ENCODE measurements around the gene DHRS3.
"Not testable (repeated sequence)": the region's sequence is repeated elsewhere in the genome, so short reads cannot be mapped to it uniquely, and the experiment has no call there.

Gene DHRS3

DNA sequence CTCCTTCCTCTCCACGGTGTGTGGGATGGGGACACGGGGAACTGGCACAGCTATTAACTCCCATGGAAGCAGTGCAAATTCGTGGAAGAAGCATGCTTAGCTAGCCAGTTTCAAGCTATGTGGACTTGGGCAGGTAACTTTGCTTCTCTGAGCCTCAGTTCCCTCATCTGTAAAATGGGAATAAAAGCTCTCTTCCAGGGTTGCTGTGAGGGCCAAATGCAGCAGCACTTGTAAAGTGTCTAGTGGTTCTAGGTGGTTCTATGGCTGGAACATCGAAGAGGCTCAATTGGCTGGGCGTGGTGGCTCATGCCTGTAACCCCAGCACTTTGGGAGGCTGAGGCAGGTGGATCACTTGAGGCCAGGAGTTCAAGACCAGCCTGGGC, 43.3 kb downstream of the DHRS3 start:
- no peak for DNase-seq (ENCODE audit: low spot score)

- no peak for DNase-seq (ENCODE audit: low spot score)
Measured at GRCh38 chr1:12573015-12573825, 44.8 kb downstream of the DHRS3 start.

DNA sequence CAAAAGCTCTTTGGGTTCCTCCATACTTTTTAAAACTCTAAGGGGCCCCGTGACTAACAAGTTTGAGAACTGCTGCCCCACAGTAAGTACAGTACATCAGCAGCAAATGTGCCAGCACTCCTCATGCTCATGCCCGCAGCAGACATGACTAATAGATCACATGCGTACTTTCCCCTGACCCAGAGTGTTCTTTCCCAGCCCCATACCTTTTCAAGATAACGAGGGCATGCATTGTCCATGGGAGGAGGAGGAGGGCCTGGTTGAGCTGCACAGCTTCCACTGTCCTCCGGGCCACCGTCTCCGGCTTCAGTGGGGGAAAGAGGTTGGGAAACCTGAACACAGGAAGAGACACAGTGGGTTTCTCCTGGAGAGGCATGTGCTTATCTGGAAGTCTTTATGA, 45.5 kb downstream of the DHRS3 start:
- no peak for DNase-seq (ENCODE audit: low spot score)

DNA sequence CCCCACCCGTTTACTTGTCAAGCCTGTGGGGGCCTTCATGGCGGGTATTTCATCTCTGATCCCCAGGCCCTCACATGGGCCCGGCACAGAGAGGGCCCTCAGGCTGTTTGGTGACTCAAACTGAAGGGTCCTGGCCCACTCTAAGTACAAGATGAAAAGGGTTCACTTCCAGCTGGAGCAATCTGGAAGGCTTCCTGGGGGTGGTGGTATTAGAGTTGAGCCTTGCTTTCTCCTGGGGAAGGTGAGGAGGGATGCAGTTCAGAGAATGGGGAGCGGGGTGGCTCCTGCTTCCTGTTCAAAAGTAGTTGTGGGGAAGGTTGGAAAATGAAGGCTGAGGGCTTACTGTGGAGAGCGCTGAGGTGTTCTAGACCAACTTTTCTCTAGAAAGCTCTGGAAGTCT, 47.7 kb downstream of the DHRS3 start:
- no peak for DNase-seq (ENCODE audit: low spot score)

GRCh38 chr1:12568009-12568767, 49.8 kb downstream of the DHRS3 start:
- no peak for DNase-seq (ENCODE audit: low spot score)

DNA sequence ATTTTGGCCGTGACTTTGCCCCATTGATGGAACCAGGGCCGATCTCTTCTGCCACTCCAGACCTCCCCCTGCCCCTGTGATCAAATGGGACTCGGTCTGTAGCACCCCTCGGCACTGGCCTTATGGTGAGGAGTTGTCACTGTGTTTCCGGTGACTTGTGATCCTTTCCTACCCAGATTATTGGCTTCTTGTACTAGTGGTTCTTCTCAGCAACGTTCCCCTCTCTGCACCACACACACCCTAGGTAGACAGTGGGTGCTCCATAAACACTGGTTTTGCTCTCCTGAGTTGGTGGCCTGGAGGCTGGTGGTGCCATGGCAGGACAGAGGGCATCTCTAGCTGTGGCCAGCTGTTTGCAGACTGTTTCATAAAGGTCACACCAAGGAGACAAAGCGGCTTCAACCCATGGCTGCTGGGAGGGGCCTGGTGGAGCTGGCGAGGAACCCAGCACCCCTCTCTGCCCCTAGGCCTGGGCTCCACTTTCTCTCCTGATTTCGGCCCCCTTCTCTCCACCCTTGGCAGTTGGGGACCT, 50.7 kb downstream of the DHRS3 start:
- DNase-seq (ENCODE audit: low spot score): no peak

- no peak for DNase-seq (ENCODE audit: low spot score)
Measured at GRCh38 chr1:12566484-12567287, 51.3 kb downstream of the DHRS3 start.

- DNase-seq (ENCODE audit: low spot score): no peak
Measured at GRCh38 chr1:12565966-12566352, 52.1 kb downstream of the DHRS3 start.

GRCh38 chr1:12565094-12565965, 52.7 kb downstream of the DHRS3 start:
- no peak for DNase-seq (ENCODE audit: low spot score)

DNA sequence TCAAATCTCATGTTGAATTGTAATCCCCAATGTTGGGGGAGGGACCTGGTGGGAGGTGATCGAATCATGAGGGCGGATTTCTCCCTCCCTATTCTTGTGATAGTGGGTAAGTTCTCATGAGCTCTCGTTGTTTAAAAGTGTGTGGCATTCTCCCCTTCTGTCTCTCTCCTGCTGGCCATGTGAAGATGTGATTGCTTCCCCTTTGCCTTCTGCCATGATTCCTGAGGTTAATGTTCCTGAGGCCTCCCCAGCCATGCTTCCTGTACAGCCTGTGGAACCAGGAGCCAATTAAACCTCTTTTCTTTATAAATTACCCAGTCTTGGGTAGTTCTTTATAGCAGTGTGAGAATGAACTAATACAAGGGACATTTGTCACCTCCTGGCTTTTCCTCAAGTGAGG, 53.8 kb downstream of the DHRS3 start:
- not testable (repeated sequence) for DNase-seq (ENCODE audit: low spot score)

DNA sequence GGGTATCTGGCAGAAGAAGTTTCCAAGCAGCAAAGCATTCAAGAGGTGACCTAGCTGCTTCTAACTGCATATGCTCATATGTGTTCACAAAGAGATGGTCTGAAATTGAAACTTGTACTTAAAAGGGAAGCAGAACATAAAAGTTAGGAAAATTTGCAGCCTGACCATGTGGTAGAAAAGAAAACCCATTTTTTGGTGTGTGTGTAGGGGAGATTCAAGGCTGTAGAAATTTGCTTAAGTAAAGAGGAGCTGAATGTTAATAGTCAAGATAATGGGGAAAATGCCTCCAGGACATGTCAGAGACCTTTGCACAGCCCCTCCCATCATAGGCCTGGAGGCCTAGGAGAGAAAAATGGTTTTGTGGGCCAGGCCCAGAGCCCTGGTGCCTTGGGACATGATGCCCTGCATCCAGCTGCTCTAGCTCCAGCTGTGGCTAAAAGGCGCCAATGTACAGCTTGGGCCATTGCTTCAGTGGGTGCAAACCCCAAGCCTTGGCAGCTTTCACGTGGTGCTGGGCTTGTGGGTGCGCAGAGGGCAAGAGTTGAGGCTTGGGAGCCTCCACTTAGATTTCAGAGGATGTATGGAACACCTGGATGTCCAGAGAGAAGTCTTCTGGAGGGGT, 54.9 kb downstream of the DHRS3 start:
- no peak for DNase-seq (ENCODE audit: low spot score)

- no peak for DNase-seq (ENCODE audit: low spot score)
Measured at GRCh38 chr1:12561121-12561520, 56.9 kb downstream of the DHRS3 start.

DNA sequence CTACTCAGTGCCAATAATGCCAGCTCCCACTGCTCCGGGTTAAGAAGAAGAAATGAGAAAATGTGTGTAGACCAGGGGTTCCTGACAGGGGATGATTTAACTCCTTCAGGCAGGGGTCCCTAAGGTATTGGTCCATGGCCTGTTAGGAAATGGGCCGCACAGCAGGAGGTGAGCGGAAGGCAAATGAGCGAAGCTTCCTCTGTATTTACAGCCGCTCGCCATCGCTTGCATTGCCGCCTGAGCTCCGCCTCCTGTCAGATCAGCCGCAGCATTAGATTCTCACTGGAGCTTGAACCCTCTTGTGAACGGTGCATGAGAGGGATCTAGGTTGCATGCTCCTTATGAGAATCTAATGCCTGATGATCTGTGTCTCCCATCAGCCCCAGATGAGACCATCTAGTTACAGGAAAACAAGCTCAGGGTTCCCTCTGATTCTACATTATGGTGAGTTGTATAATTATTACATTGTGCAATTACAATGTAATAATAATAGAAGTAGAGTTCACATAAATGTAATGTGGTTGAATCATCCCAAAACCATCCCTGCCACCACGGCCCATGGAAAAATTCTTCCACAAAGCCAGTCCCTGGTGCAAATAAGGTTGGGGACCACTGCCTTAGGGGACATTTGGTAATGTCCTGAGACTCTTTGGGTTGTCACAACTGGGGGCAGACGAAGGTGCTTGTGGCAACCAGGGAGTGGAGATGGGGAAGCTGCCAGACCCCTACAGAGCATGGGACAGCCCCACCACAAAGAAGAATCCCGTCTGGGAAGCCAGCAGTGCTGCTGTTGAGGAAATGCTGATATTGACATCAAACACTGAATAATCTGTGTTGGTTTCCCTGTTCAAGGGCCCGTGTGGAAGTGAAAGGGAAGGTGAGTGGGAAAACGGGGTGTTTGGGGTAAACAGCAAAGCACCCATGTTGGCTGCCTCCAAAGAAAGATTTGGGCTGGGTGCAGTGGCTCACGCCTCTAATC, 60.8 kb downstream of the DHRS3 start:
- DNase-seq (ENCODE audit: low spot score): no peak

- DNase-seq (ENCODE audit: low spot score): no peak
Measured at GRCh38 chr1:12556368-12556930, 61.6 kb downstream of the DHRS3 start.

- DNase-seq (ENCODE audit: low spot score): no peak
Measured at GRCh38 chr1:12555411-12556367, 62.3 kb downstream of the DHRS3 start.

- DNase-seq (ENCODE audit: low spot score): no peak
Measured at GRCh38 chr1:12554521-12555305, 63.3 kb downstream of the DHRS3 start.

DNA sequence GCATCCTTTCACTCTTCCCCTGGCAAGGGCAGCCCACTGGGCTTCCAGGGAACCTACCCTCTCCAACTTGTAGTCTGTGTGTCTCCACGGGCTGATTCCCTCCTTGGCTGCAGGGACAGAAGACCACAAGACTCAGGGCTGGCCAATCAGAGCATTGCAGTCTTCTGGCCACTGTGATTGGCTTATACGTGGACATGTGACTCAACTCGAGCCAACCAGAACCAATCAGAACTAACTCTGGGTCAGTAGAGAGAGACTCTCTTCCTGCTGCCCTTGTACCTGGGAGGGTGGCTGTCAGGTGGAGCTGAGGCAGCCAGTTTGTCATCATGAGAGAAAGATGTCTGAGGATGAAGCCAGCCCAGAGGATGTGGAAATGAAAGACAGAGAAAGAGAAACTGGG, 64.0 kb downstream of the DHRS3 start:
- DNase-seq (ENCODE audit: low spot score): no peak
